ENCODE measurements around the gene HYAL1. TPM values are rescaled to one million over a fixed set of nuclear protein-coding genes. Genes with fewer than 3 reads are reported as not detected.

Gene HYAL1
- total RNA-seq, 1 experiment from 2014 or later, result 6.2 TPM

Other genes with a start within 250 kb of the HYAL1 start
- gene RBM5, start 214.7 kb downstream of the HYAL1 start, total RNA-seq (2014; rRNA removed; shearing (Covaris generic)), result 56.9 and 61.4 TPM in 2 replicates
- gene SEMA3F, start 148.2 kb downstream of the HYAL1 start, total RNA-seq (2014; rRNA removed; shearing (Covaris generic)), result 4.4 and 5.4 TPM in 2 replicates
- not detected in 2 replicates for gene GNAT1, start 112.0 kb downstream of the HYAL1 start, total RNA-seq (2014; rRNA removed; shearing (Covaris generic))
- gene SLC38A3, start 98.3 kb downstream of the HYAL1 start, total RNA-seq (2014; rRNA removed; shearing (Covaris generic)), result 0.09 and 0.27 TPM in 2 replicates
- 45.5 and 50.1 TPM in 2 replicates for gene GNAI2, start 67.4 kb downstream of the HYAL1 start, total RNA-seq (2014; rRNA removed; shearing (Covaris generic))
- 4.9 and 6.1 TPM in 2 replicates for gene SEMA3B, start 34.4 kb downstream of the HYAL1 start, total RNA-seq (2014; rRNA removed; shearing (Covaris generic))
- not detected in 2 replicates for gene LSMEM2, start 24.5 kb downstream of the HYAL1 start, total RNA-seq (2014; rRNA removed; shearing (Covaris generic))
- 116 TPM in 2 replicates for gene IFRD2, start 11.1 kb downstream of the HYAL1 start, total RNA-seq (2014; rRNA removed; shearing (Covaris generic))
- 13.0 and 15.1 TPM in 2 replicates for gene HYAL3, start 4.2 kb downstream of the HYAL1 start, total RNA-seq (2014; rRNA removed; shearing (Covaris generic))
- 7.2 and 7.6 TPM in 2 replicates for gene NAA80, start 4.2 kb downstream of the HYAL1 start, total RNA-seq (2014; rRNA removed; shearing (Covaris generic))
- 19.9 and 28.5 TPM in 2 replicates for gene HYAL2, start 19.2 kb upstream of the HYAL1 start, total RNA-seq (2014; rRNA removed; shearing (Covaris generic))
- gene TUSC2, start 24.6 kb upstream of the HYAL1 start, total RNA-seq (2014; rRNA removed; shearing (Covaris generic)), result 15.4 and 17.6 TPM in 2 replicates
- gene RASSF1, start 37.3 kb upstream of the HYAL1 start, total RNA-seq (2014; rRNA removed; shearing (Covaris generic)), result 8.9 and 9.4 TPM in 2 replicates
- 0.30 and 1.1 TPM in 2 replicates for gene ZMYND10, start 42.2 kb upstream of the HYAL1 start, total RNA-seq (2014; rRNA removed; shearing (Covaris generic))
- 16.8 and 17.3 TPM in 2 replicates for gene NPRL2, start 47.2 kb upstream of the HYAL1 start, total RNA-seq (2014; rRNA removed; shearing (Covaris generic))
- gene CYB561D2, start 47.3 kb upstream of the HYAL1 start, total RNA-seq (2014; rRNA removed; shearing (Covaris generic)), result 8.3 and 8.9 TPM in 2 replicates
- 27.7 and 31.7 TPM in 2 replicates for gene TMEM115, start 55.9 kb upstream of the HYAL1 start, total RNA-seq (2014; rRNA removed; shearing (Covaris generic))
- gene CACNA2D2, start 200.1 kb upstream of the HYAL1 start, total RNA-seq (2014; rRNA removed; shearing (Covaris generic)), result 0.02 and 0.06 TPM in 2 replicates

All from NCI-H460 (cell line).